Coronary artery (tissue), 2 donors: Measurements from ENCODE around the gene KRTAP5-2.
A peak's percentile ranks its signal among the peaks of the same experiment; 100 is the strongest.

ENCODE experiments used
- DNase-seq: peaks from one replicate; pipeline ENCODE4 v3.0.0-alpha.2; 2017; ENCODE audit warnings: low spot score
- H3K27ac ChIP-seq, 2 donors: fragments of 200-600 bp; sonication (generic); one replicate each; pipeline ENCODE4 v1.5.1; 2016 to 2019
- H3K4me3 ChIP-seq: fragments of 200-600 bp; sonication (generic); 2 replicates; pipeline ENCODE4 v1.5.1; 2016; ENCODE audit warnings: mild to moderate bottlenecking, moderate library complexity
- CTCF ChIP-seq: fragments of 200-600 bp; sonication (generic); IDR thresholded peaks from one replicate; pipeline ENCODE4 v1.5.1; 2019; ENCODE audit warnings: antibody characterized with exemption

KRTAP5-2 gene

GRCh38 chr11:1559111-1559951 is 38.8 kb downstream of the KRTAP5-2 start:
- TF ChIP-seq CTCF, result no peak
- peak; percentile 98 for DNase-seq
- Histone ChIP-seq H3K27ac (peak overlapping the region; percentile 97 to 100), H3K4me3 (peak overlapping the region; percentile 62)

DNA sequence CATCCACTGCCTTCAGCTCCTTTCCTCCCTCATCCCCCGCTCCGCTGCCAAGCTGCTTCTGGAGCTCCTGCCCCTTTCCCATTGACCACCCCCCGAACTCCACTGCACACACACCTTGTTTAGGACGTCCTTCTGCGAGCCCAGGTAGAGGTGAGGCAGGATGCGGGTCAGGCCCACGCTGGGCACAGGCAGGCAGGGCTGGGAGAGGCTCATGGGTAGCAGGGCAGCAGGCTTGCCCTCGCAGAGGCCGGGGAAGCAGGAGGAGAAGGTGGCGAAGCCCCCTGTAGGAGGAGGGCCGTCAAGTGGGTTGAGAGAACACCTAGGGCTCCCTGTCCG is 39.4 kb downstream of the KRTAP5-2 start:
- TF ChIP-seq CTCF, result no peak
- no peak for DNase-seq
- peak overlapping the region; percentile 97 to 100 for H3K27ac ChIP-seq
- H3K4me3 ChIP-seq, result peak overlapping the region; percentile 62

DNA sequence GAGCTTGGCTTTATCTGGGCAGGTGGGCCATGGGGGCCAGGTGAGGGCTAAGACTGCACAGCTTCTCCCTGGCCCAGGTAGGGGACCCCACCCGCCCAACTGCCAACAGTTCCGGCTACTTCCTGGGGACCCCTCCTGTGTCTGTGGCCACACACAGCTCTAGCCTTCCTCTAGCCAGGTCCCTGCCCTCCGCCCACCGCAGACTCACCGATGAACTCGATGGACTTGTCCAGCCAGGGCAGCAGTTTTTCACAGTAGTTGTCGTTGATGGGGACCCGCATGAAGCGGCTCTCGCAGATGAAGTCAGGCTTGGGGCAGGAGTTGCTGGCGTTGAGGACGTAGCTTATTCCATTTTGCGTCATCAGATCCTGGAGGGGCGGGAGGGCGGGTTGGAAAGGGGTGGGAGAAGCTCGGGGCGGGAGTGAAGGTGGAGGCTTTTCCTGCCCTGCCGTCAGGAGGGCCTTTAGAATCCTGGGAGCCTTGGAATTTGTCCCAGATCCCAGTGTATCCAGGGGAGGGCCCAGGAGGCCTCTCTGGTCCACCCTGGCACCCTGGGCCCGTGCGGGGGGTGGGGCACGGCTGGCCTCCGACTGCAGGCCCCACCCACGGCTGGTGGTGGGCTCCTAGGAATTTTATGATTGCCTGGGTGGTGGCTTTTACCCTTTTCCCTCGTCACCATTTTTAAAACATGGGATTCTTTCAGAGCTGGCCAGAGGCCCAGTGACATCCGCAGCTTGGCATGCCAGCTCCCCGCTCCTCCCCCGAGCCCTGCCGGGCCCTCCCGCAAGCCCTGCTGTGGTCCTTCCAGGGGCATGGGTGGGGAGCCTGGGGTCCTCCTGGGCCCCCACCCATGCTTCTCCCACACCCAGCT is 40.0 kb downstream of the KRTAP5-2 start:
- Histone ChIP-seq H3K27ac (peak overlapping the region; percentile 97 to 100), H3K4me3 (peak overlapping the region; percentile 62)
- TF ChIP-seq CTCF, result no peak
- peak; percentile 90 for DNase-seq

GRCh38 chr11:1557051-1557884 is 40.8 kb downstream of the KRTAP5-2 start:
- Histone ChIP-seq H3K4me3 (peak overlapping the region; percentile 62), H3K27ac (peak overlapping the region; percentile 97 to 100)
- no peak for TF ChIP-seq CTCF
- DNase-seq, result no peak

GRCh38 chr11:1556278-1556902 is 41.7 kb downstream of the KRTAP5-2 start:
- TF ChIP-seq CTCF, result no peak
- H3K4me3 ChIP-seq, result no peak overlapping the region
- H3K27ac ChIP-seq, result peak overlapping the region in 1 of 2 donors; percentile 100
- no peak for DNase-seq

GRCh38 chr11:1555713-1556153 is 42.4 kb downstream of the KRTAP5-2 start:
- no peak for TF ChIP-seq CTCF
- no peak for DNase-seq
- Histone ChIP-seq H3K4me3 (no peak overlapping the region), H3K27ac (peak overlapping the region in 1 of 2 donors; percentile 43)
